Uterus (tissue), 2 donors: ENCODE measurements around the gene CEP162.

ENCODE experiments used
- CTCF ChIP-seq, 4 experiments: fragments of 200-600 bp in 2 of 4; fragments of 450-650 bp in 2 of 4; sonication (generic) in 2 of 4; IDR thresholded peaks; one replicate each; pipeline ENCODE4 v1.5.1; 2016 to 2019; ENCODE audit warnings: antibody characterized with exemption in 4 of 4, mild to moderate bottlenecking in 2 of 4, moderate library complexity in 1 of 4
- POLR2A ChIP-seq, 2 donors: fragments of 450-650 bp; IDR thresholded peaks; one replicate each; pipeline ENCODE4 v1.6.1; 2016; ENCODE audit warnings: antibody characterized with exemption in 2 of 2, mild to moderate bottlenecking in 1 of 2, moderate library complexity in 1 of 2

- no peak for TF ChIP-seq CTCF (IDR thresholded peaks at IDR 0.05)
- no peak for TF ChIP-seq POLR2A (IDR thresholded peaks at IDR 0.05)
Observed at GRCh38 chr6:84258866-84259265, 31.4 kb upstream of the CEP162 start.
